HG02840 (cell line): Measurements from ENCODE around the gene FAM184B.
"Not testable (repeated sequence)": the region's sequence is repeated elsewhere in the genome, so short reads cannot be mapped to it uniquely, and the experiment has no call there.

ENCODE experiments used
- ATAC-seq: cut with Tn5 transposase; IDR thresholded peaks from one replicate; pipeline ENCODE4 v1.9.1; 2021; ENCODE audit warnings: mild to moderate bottlenecking, moderate library complexity, moderate number of reproducible peaks; ENCODE audit not compliant: unreplicated experiment, low FRiP score

The FAM184B gene

GRCh38 chr4:17690135-17690534 is 91.3 kb downstream of the FAM184B start:
- ATAC-seq, result no peak

- ATAC-seq, result no peak
These were observed 93.4 kb downstream of the FAM184B start for GRCh38 chr4:17688011-17688441.

GRCh38 chr4:17687237-17687857 is 94.1 kb downstream of the FAM184B start:
- ATAC-seq, result no peak

GRCh38 chr4:17684648-17685047 is 96.8 kb downstream of the FAM184B start:
- ATAC-seq, result not testable (repeated sequence)

GRCh38 chr4:17682222-17682566 is 99.2 kb downstream of the FAM184B start:
- ATAC-seq, result no peak

- no peak for ATAC-seq
These were observed 99.9 kb downstream of the FAM184B start for GRCh38 chr4:17681281-17682221.

GRCh38 chr4:17680559-17681280 is 100.7 kb downstream of the FAM184B start:
- no peak for ATAC-seq

GRCh38 chr4:17670423-17670822 is 111.0 kb downstream of the FAM184B start:
- no peak for ATAC-seq

- ATAC-seq, result no peak
These were observed 113.7 kb downstream of the FAM184B start for GRCh38 chr4:17667653-17668201.

- no peak for ATAC-seq
These were observed 114.2 kb downstream of the FAM184B start for GRCh38 chr4:17667253-17667652.

- no peak for ATAC-seq
These were observed 115.6 kb downstream of the FAM184B start for GRCh38 chr4:17665852-17666251.

- ATAC-seq, result no peak
These were observed 116.1 kb downstream of the FAM184B start for GRCh38 chr4:17665346-17665745.

- peak; percentile 66 for ATAC-seq
These were observed 116.7 kb downstream of the FAM184B start for GRCh38 chr4:17664755-17665154.

- ATAC-seq, result no peak
These were observed 118.7 kb downstream of the FAM184B start for GRCh38 chr4:17662694-17663093.

GRCh38 chr4:17659196-17659595 is 122.2 kb downstream of the FAM184B start:
- not testable (repeated sequence) for ATAC-seq

- no peak for ATAC-seq
These were observed 123.6 kb downstream of the FAM184B start for GRCh38 chr4:17657849-17658248.

- ATAC-seq, result no peak
These were observed 124.3 kb downstream of the FAM184B start for GRCh38 chr4:17657090-17657489.

- ATAC-seq, result no peak
These were observed 126.7 kb downstream of the FAM184B start for GRCh38 chr4:17654701-17655100.

GRCh38 chr4:17650406-17650805 is 131.0 kb downstream of the FAM184B start:
- no peak for ATAC-seq

- no peak for ATAC-seq
These were observed 133.5 kb downstream of the FAM184B start for GRCh38 chr4:17647927-17648326.
